Measurements from ENCODE around the gene LIMS2.

DNA sequence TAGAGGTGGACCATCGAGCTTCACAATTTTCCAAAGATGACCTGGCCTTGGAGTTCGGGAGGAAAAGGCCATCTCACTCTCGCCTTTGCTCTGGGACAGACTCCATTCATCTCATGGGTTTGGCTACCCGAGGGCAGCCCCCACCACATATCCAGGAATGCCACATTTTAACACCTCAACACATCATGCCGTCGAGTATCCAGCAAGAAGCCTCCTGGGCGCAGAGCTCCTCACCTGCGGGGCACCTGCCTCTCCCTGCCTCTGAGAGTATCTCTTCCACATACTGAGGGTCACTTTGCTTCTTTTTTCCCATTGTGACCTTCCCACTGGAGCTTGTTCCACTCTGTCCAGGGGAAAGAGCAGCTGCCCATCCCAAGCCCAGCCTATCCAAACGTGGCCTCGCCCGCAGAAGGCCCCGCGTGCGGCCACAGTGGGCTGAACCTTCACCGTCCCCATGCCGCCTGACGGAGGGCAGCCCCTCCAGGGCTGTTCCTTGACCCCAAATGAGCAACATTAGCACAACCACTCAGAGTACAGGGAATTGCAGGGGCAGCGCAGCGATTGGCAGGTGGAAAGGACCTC lies 5.5 kb upstream of the LIMS2 start:
- TF ChIP-seq, protein P1, sequence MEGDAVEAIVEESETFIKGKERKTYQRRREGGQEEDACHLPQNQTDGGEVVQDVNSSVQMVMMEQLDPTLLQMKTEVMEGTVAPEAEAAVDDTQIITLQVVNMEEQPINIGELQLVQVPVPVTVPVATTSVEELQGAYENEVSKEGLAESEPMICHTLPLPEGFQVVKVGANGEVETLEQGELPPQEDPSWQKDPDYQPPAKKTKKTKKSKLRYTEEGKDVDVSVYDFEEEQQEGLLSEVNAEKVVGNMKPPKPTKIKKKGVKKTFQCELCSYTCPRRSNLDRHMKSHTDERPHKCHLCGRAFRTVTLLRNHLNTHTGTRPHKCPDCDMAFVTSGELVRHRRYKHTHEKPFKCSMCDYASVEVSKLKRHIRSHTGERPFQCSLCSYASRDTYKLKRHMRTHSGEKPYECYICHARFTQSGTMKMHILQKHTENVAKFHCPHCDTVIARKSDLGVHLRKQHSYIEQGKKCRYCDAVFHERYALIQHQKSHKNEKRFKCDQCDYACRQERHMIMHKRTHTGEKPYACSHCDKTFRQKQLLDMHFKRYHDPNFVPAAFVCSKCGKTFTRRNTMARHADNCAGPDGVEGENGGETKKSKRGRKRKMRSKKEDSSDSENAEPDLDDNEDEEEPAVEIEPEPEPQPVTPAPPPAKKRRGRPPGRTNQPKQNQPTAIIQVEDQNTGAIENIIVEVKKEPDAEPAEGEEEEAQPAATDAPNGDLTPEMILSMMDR (conservative IDR thresholded peaks at IDR 0.05 in 1 of 2, IDR thresholded peaks at IDR 0.05 in 1 of 2; ENCODE audit: low read depth in 1 of 2, low read length in 2 of 2) = no peak
- no peak for TF ChIP-seq EZH2 (IDR thresholded peaks at IDR 0.05; ENCODE audit: low read length, missing control alignments)

Measured in fibroblast of lung (primary cell).